ENCODE results near the gene DENND10.
A peak's percentile ranks its signal among the peaks of the same experiment; 100 is the strongest.
"Not testable (repeated sequence)": the region's sequence is repeated elsewhere in the genome, so short reads cannot be mapped to it uniquely, and the experiment has no call there.

Gene DENND10

GRCh38 chr10:119132521-119133345 lies 28.8 kb downstream of the DENND10 start:
- no peak for DNase-seq (ENCODE audit: low read depth)

- no peak for DNase-seq (ENCODE audit: low read depth)
Measured at GRCh38 chr10:119133949-119134348, 30.0 kb downstream of the DENND10 start.

DNA sequence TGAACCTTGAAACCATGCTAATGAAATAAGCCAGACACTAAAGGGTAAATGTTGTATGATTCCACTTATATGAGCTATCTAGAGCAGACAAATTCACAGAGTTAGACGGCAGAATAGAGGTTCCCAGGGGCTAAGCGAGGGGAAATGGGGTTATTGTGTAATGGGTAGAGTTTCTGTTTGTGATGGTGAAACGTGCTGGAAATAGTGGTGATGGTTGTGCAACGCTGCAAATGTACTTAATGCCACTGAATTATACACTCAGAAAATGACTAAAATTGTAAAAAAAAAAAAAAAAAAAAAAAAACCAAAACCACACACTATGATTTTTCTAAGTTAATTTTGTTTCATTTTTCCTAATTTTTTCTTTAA lies 31.6 kb downstream of the DENND10 start:
- no peak for DNase-seq (ENCODE audit: low read depth)

GRCh38 chr10:119136084-119136483 lies 32.2 kb downstream of the DENND10 start:
- DNase-seq (ENCODE audit: low read depth) = no peak

GRCh38 chr10:119137878-119138277 lies 34.0 kb downstream of the DENND10 start:
- not testable (repeated sequence) for DNase-seq (ENCODE audit: low read depth)

GRCh38 chr10:119138346-119139306 lies 34.7 kb downstream of the DENND10 start:
- DNase-seq (ENCODE audit: low read depth) = no peak

- no peak for DNase-seq (ENCODE audit: low read depth)
Measured at GRCh38 chr10:119139464-119140067, 35.7 kb downstream of the DENND10 start.

GRCh38 chr10:119140603-119141245 lies 36.8 kb downstream of the DENND10 start:
- DNase-seq (ENCODE audit: low read depth) = no peak

GRCh38 chr10:119143657-119144056 lies 39.7 kb downstream of the DENND10 start:
- DNase-seq (ENCODE audit: low read depth) = no peak

- DNase-seq (ENCODE audit: low read depth) = no peak
Measured at GRCh38 chr10:119149157-119149556, 45.2 kb downstream of the DENND10 start.

GRCh38 chr10:119149729-119150128 lies 45.8 kb downstream of the DENND10 start:
- DNase-seq (ENCODE audit: low read depth) = no peak

- not testable (repeated sequence) for DNase-seq (ENCODE audit: low read depth)
Measured at GRCh38 chr10:119151601-119152000, 47.7 kb downstream of the DENND10 start.

DNA sequence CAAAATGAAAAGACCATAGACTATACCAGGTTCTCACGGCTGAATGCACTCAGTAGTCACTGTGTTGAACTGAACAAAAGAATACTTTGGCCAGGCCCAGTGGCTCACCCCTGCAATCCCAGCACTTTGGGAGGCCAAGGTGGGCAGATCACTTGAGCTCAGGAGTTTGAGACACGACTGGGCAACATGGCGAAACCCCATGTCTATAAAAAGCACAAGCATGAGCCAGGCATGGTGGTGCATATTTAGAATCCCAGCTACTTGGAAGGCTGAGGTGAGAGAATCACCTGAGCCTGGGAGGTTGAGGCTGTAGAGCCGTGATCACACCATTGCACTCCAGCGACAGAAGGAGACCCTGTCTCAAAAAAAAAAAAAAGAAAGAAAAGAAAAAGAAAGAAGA lies 49.1 kb downstream of the DENND10 start:
- DNase-seq (ENCODE audit: low read depth) = no peak

- no peak for DNase-seq (ENCODE audit: low read depth)
Measured at GRCh38 chr10:119153661-119154060, 49.7 kb downstream of the DENND10 start.

DNA sequence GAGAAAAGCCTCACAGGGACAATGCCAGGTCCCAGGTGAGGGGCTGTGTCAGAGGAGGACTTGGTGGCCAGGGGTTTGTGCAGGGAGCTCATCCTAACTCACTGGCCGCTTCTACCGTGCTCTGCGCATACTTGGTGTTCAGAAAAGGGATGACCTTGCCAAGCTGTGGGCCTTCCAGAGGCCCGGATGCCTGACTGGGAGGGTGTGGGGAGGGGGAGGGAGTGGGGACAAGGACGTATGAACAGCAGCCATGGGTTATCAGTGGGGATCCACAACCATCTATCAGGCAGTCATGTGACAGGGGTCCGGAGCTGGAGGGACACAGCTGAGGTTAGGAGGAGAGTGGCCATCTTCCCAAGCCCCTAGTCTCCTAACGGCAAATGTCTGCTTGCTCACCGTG lies 55.4 kb downstream of the DENND10 start:
- no peak for DNase-seq (ENCODE audit: low read depth)

GRCh38 chr10:119161680-119162451 lies 58.0 kb downstream of the DENND10 start:
- no peak for DNase-seq (ENCODE audit: low read depth)

- DNase-seq (ENCODE audit: low read depth) = no peak
Measured at GRCh38 chr10:119162452-119163092, 58.7 kb downstream of the DENND10 start.

- DNase-seq (ENCODE audit: low read depth) = peak; percentile 51
Measured at GRCh38 chr10:119165171-119166117, 61.5 kb downstream of the DENND10 start, which contains the start of gene SFXN4. SFXN4 (minus strand) TSS chr10:119165714; CDS start chr10:119165647, 67 bp downstream.

DNA sequence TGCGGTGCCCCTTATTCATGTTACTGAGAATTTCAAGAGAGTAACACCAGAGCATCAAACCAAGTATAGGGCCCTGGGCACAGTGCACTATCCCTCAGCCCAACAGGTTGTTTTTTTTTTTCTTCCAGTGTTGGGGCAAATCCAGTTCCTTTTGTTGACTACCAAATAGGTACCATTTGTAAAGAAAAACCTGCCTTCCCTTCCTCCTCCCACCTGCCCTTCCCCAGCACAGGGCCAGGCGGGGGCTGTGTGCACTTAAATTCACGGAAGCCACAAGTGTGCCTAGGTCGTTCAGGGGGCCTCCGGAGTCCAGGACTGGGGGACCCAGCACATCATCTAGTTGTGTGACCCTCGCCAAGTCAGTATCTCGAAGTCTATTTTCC lies 62.2 kb downstream of the DENND10 start:
- no peak for DNase-seq (ENCODE audit: low read depth)

Measured in stimulated activated CD8-positive, alpha-beta memory T cell treated with anti-CD3 and anti-CD28 coated beads, Interleukin-7, amount 100 ng/mL, for 24 hours (primary cell).